Uterus (tissue), 2 donors: ENCODE results near the gene LRRC4C.

Source experiments
- CTCF ChIP-seq, 4 experiments: fragments of 200-600 bp in 2 of 4; fragments of 450-650 bp in 2 of 4; sonication (generic) in 2 of 4; IDR thresholded peaks; one replicate each; pipeline ENCODE4 v1.5.1; 2016 to 2019; ENCODE audit warnings: antibody characterized with exemption in 4 of 4, mild to moderate bottlenecking in 2 of 4, moderate library complexity in 1 of 4
- POLR2A ChIP-seq, 2 donors: fragments of 450-650 bp; IDR thresholded peaks; one replicate each; pipeline ENCODE4 v1.6.1; 2016; ENCODE audit warnings: antibody characterized with exemption in 2 of 2, mild to moderate bottlenecking in 1 of 2, moderate library complexity in 1 of 2

DNA sequence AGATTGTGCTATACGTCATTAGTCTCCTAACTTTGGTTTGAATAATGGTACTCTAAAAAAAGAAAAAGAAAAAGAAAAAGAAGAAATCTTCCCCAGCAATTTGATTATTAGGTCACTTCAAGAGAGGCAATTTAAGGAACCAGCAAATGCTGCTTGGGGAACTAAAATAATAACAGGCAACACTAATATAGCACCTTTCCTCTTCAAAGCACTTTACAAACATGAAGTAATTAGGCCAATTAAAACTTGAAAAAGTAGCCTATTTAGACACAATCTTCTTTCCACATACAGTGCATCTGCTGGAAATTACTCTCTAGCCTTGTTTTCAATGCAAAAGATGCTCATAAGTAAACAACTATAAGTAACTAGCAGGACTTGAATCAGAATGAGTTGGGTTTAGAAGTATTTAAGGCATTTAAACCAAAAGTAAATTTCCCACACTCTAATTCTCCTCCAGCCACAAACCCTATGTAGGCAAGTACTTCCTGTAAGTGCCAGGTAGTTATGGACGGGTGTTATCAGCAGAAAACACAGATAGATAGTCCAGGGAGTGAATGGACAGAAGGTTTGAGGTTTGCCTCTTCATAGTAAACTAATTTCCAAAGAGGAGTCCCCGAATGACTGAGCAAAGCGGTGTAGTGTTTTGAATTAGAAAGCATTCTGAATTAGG lies 44.5 kb downstream of the LRRC4C start:
- TF ChIP-seq CTCF (IDR thresholded peaks at IDR 0.05) (no peak), POLR2A (IDR thresholded peaks at IDR 0.05) (no peak)
